Fibroblast of lung (primary cell): Measurements from ENCODE around the gene GPR156. TPM values are rescaled to one million over a fixed set of nuclear protein-coding genes. Genes with fewer than 3 reads are reported as not detected.

Source experiments
- DNase-seq, 2 donors: peaks; one replicate each; pipeline versions ENCODE4 v3.0.0 to v3.0.0-alpha.2; 2010; ENCODE audit warnings: low read depth in 2 of 2
- H2AFZ ChIP-seq: 2 replicates; pipeline ENCODE4 v1.5.1; 2012; ENCODE audit warnings: low read length, control low read depth, inconsistent platforms
- H3K27ac ChIP-seq: 2 replicates; pipeline ENCODE4 v1.5.1; 2011; ENCODE audit warnings: low read length, control low read depth; ENCODE audit not compliant: insufficient read depth
- H3K27me3 ChIP-seq: 2 replicates; pipeline ENCODE4 v1.5.1; 2011; ENCODE audit warnings: mild to moderate bottlenecking, low read length; ENCODE audit not compliant: control insufficient read depth, insufficient read depth
- H3K36me3 ChIP-seq: 2 replicates; pipeline ENCODE4 v1.5.1; 2011; ENCODE audit warnings: low read length; ENCODE audit not compliant: control insufficient read depth, insufficient read depth
- H3K4me1 ChIP-seq: 2 replicates; pipeline ENCODE4 v1.5.1; 2011; ENCODE audit warnings: low read length; ENCODE audit not compliant: control insufficient read depth, insufficient read depth; ENCODE audit errors: extremely low read depth
- H3K4me2 ChIP-seq: 2 replicates; pipeline ENCODE4 v1.5.1; 2011; ENCODE audit warnings: low read length, control low read depth; ENCODE audit not compliant: insufficient read depth; ENCODE audit errors: extremely low read depth
- H3K4me3 ChIP-seq, 4 experiments: fragments of 200-600 bp in 1 of 4; sonication (generic) in 1 of 4; replicated peaks in 1 of 4; 2 replicates each; pipeline ENCODE4 v1.5.1; 2011 to 2016; ENCODE audit warnings: low read length in 4 of 4, low read depth in 3 of 4, mild to moderate bottlenecking in 3 of 4, control low read depth in 2 of 4, inconsistent platforms in 1 of 4, mixed read lengths in 1 of 4; ENCODE audit not compliant: insufficient read depth in 1 of 4; ENCODE audit errors: control extremely low read depth in 1 of 4
- H3K79me2 ChIP-seq: 2 replicates; pipeline ENCODE4 v1.5.1; 2012; ENCODE audit warnings: mild to moderate bottlenecking, low read length, inconsistent platforms; ENCODE audit not compliant: control insufficient read depth, insufficient read depth
- H3K9ac ChIP-seq: 2 replicates; pipeline ENCODE4 v1.5.1; 2011; ENCODE audit warnings: mild to moderate bottlenecking, low read length, control low read depth; ENCODE audit not compliant: insufficient read depth
- H3K9me3 ChIP-seq: 2 replicates; pipeline ENCODE4 v1.5.1; 2012; ENCODE audit warnings: low read depth, low read length; ENCODE audit not compliant: control insufficient read depth, insufficient read depth
- H4K20me1 ChIP-seq: 2 replicates; pipeline ENCODE4 v1.5.1; 2011; ENCODE audit warnings: low read length; ENCODE audit not compliant: control insufficient read depth, insufficient read depth; ENCODE audit errors: extremely low read depth
- CTCF ChIP-seq, 2 donors: IDR thresholded peaks in 1 of 2; conservative IDR thresholded peaks in 1 of 2; 1 replicate in 1 of 2; 2 replicates in 1 of 2; pipeline ENCODE4 v1.5.1; 2011 to 2012; ENCODE audit warnings: low read length in 2 of 2, control low read depth in 1 of 2, inconsistent platforms in 1 of 2, low read depth in 1 of 2, mild to moderate bottlenecking in 1 of 2
- EZH2 ChIP-seq: IDR thresholded peaks from 2 replicates; pipeline ENCODE4 v1.5.1; 2012; ENCODE audit warnings: low read length, control low read depth, mild to moderate bottlenecking; ENCODE audit errors: missing control alignments
- polyA plus RNA-seq, 2 donors: library from polyadenylated mRNA; depleted of rRNA in 1 of 2; stranded (reverse) in 1 of 2; unstranded in 1 of 2; fragments of >200 nt; gene quantifications; 2 replicates each; pipeline ENCODE4 v1.2.1, GENCODE V29; 2011 to 2012; ENCODE audit warnings: missing spikeins in 1 of 2
- total RNA-seq: library from RNA; depleted of rRNA; stranded (reverse); fragments of >200 nt; gene quantifications from 2 replicates; pipeline ENCODE4 v1.2.1, GENCODE V29; 2014

GPR156 gene
- total and polyA plus RNA-seq, 2 donors (not counting 1 experiment from before 2014, with no cell fraction given), result 0.33 to 0.42 TPM

GRCh38 chr3:120274739-120275167, 10.3 kb downstream of the GPR156 start:
- TF ChIP-seq CTCF (conservative IDR thresholded peaks at IDR 0.05 in 1 of 2, IDR thresholded peaks at IDR 0.05 in 1 of 2; ENCODE audit: low read depth in 1 of 2, low read length in 2 of 2) (no peak), EZH2 (no peak)
- H3K27me3 ChIP-seq, result peaks cover 5% of the 10 kb centered on the region
- no peaks in the 10 kb centered on the region for H3K4me1 ChIP-seq
- H3K9me3 ChIP-seq, result no peaks in the 10 kb centered on the region
- H3K4me2 ChIP-seq, result no peak overlapping the region
- no peaks in the 10 kb centered on the region for H4K20me1 ChIP-seq
- no peak overlapping the region for H3K27ac ChIP-seq
- no peak overlapping the region for H2AFZ ChIP-seq
- no peak overlapping the region for H3K9ac ChIP-seq
- H3K36me3 ChIP-seq, result no peaks in the 10 kb centered on the region
- H3K4me3 ChIP-seq, result no peak overlapping the region
- DNase-seq, result peak; percentile 38 to 43
- H3K79me2 ChIP-seq, result no peaks in the 10 kb centered on the region

GRCh38 chr3:120272286-120272685, 12.7 kb downstream of the GPR156 start:
- no peaks in the 10 kb centered on the region for H3K36me3 ChIP-seq
- no peak for DNase-seq

GRCh38 chr3:120265989-120266388, 19.0 kb downstream of the GPR156 start:
- no peak overlapping the region for H2AFZ ChIP-seq
- no peak overlapping the region for H3K9ac ChIP-seq
- H4K20me1 ChIP-seq, result no peaks in the 10 kb centered on the region

More at GRCh38 chr3:120272286-120272685, 12.7 kb downstream of the GPR156 start:
- Histone ChIP-seq H3K4me2 (no peak overlapping the region), H3K4me3 (no peak overlapping the region), H3K27ac (no peak overlapping the region), H4K20me1 (no peaks in the 10 kb centered on the region), H2AFZ (no peak overlapping the region), H3K79me2 (no peaks in the 10 kb centered on the region), H3K9me3 (no peaks in the 10 kb centered on the region), H3K27me3 (peaks cover 5% of the 10 kb centered on the region), H3K4me1 (no peaks in the 10 kb centered on the region), H3K9ac (no peak overlapping the region)
- TF ChIP-seq CTCF (conservative IDR thresholded peaks at IDR 0.05 in 1 of 2, IDR thresholded peaks at IDR 0.05 in 1 of 2; ENCODE audit: low read depth in 1 of 2, low read length in 2 of 2) (no peak), EZH2 (no peak)

More at GRCh38 chr3:120265989-120266388, 19.0 kb downstream of the GPR156 start:
- Histone ChIP-seq H3K4me3 (no peak overlapping the region), H3K36me3 (no peaks in the 10 kb centered on the region), H3K27ac (no peak overlapping the region), H3K79me2 (no peaks in the 10 kb centered on the region), H3K9me3 (no peaks in the 10 kb centered on the region), H3K4me1 (no peaks in the 10 kb centered on the region), H3K27me3 (peaks cover 3% of the 10 kb centered on the region), H3K4me2 (no peak overlapping the region)
- TF ChIP-seq EZH2 (no peak), CTCF (conservative IDR thresholded peaks at IDR 0.05 in 1 of 2, IDR thresholded peaks at IDR 0.05 in 1 of 2; ENCODE audit: low read depth in 1 of 2, low read length in 2 of 2) (no peak)
- no peak for DNase-seq
